GM19468 (cell line): ENCODE data around the gene OTOS.

Source experiments
- ATAC-seq: cut with Tn5 transposase; IDR thresholded peaks from one replicate; pipeline ENCODE4 v1.9.1; 2021; ENCODE audit warnings: mild to moderate bottlenecking, moderate library complexity, moderate number of reproducible peaks; ENCODE audit not compliant: unreplicated experiment; ENCODE audit errors: extremely low read depth

Gene OTOS

DNA sequence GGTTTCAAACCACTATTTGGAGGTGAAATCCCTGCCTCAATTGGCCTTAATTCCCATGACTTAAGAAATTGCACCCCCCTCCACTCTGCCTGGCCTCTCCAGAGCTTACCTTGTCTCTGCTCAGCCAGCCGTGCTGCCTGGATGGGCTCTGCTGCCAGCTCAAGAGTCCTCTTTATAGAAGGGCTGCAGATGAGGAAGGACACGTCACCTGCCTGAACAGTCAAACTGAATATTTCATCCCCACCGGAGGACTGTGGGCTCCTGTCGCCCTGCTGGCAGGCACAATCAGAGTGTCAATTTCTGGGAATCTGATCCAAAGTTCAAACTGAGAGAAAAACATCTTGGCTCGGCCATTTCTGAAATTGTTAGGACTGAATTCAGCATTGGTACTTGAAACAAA, at the start of gene OTOS:
Gene OTOS, minus strand, starts transcription at position 148 of the 400 bp plus-strand sequence. CDS start 332 bp downstream, outside the sequence.
- no peak for ATAC-seq

DNA sequence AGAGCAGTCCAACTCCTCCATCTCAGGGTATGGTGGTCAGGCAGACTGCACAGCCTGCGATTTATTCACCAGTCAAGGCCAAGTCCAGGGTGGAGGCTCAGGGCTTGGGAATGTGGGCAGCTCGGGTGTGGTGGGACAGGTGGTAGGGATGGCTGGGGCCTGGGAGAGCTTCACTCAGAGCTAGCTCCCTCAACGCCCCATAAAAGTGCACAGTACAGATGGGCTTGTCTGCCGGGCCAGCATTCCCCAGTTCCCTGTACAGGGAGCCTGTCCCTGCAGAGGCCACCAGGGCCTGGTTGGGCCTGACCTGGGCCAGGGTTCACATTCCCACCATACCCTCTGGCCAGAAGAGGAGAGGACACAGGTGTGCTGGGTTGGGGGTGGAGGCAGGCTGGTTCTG, 49.2 kb upstream of the OTOS start:
- ATAC-seq = no peak

- ATAC-seq = no peak
Measured at GRCh38 chr2:240187989-240188590, 47.6 kb upstream of the OTOS start.

- no peak for ATAC-seq
Measured at GRCh38 chr2:240186191-240186725, 45.8 kb upstream of the OTOS start.

GRCh38 chr2:240184656-240185055, 44.2 kb upstream of the OTOS start:
- ATAC-seq = no peak

DNA sequence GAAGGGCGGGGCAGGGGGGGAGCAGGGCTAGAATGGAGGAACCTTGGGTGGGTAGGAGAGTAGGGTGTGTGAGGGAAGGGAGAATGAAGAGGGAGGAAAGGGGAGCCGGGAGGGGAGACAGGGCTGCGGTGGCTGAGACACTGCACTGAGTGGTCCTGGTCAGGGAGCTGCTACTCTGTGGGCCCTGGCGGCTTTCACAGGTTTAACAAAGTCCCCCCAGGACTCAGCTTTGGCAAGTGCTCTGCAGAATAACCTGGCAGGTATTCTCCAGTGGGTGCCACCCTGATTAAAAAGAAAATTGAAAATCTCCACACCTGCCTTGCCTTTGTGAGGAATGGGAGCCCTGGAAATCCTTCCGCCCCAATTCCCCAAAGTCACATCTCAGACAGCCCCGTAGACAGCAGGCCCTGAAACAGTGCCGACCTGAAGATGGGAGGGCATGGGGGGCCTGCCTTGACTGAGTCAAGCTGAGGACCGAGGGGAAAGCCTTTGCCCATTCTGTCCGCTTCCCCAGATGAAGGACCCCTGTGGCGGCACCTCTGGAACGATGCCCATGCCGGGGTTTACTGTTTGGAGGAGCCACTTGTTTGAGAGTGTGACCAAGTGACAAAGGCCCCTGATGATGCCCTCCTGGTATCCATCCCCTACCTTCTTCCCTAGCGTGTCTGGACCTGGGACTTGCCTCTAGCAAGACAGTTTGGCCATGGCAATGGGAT, 43.6 kb upstream of the OTOS start:
- ATAC-seq = no peak

DNA sequence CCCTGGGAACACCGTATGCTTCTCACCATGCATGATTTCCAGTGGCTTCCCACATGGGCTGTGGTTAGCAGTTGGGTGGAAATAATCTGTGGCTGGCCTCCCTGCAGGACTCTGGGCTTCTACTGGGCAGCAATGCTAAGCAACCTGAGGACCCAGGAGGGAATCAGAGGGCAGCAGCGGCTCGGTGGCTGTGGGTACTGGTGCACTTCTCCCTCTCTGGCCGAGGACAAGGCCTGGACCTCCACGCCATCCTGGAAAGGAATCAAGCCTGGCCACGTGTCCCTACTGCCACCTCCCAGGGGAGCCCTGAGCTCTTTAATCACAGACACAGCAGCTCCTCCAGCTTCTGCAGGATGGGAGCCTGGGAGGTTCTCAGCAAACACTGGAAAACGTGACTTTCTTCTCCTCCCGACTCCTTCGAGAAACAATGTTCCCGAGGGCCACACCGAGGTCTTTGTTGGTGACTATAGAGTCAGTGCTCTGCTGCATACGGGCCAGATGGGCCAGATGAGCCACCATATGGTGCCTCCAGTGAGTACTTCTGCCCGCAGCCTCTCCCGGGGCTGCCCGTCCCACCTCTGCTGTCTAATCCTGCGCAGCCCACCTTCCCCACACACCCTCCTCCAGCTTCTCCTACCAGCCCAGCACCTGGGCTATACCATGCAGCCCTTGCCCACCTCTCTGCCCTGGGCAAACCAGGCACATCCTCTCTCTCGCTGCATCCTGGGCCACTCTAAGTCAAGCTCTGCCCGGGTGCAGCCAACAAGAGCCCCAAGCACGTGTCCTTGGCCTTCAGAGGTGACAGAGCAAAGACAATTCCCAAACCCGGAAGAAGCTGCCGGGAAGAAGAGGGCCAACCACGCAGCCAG, 42.8 kb upstream of the OTOS start:
- no peak for ATAC-seq

- ATAC-seq = no peak
Measured at GRCh38 chr2:240182476-240182875, 42.0 kb upstream of the OTOS start.

DNA sequence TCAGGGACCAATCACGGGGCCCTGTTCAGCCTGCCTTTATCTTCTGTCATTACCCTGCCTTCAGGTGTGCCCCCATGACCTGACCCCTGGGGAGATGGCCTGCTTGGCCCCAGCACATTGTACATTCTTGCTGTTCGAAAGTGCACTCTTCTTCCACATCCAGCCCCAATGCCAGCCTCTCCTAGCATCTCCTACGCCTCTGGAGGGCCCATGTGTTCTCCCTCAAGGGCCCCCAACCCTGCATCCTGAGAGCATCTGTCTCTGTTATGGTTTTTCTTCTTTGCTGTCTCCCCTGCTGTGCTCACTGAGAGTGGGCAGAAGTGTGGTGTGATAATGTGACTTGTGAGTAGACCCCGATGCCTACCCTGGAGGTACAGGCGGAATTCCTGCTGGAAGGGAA, 41.5 kb upstream of the OTOS start:
- no peak for ATAC-seq

DNA sequence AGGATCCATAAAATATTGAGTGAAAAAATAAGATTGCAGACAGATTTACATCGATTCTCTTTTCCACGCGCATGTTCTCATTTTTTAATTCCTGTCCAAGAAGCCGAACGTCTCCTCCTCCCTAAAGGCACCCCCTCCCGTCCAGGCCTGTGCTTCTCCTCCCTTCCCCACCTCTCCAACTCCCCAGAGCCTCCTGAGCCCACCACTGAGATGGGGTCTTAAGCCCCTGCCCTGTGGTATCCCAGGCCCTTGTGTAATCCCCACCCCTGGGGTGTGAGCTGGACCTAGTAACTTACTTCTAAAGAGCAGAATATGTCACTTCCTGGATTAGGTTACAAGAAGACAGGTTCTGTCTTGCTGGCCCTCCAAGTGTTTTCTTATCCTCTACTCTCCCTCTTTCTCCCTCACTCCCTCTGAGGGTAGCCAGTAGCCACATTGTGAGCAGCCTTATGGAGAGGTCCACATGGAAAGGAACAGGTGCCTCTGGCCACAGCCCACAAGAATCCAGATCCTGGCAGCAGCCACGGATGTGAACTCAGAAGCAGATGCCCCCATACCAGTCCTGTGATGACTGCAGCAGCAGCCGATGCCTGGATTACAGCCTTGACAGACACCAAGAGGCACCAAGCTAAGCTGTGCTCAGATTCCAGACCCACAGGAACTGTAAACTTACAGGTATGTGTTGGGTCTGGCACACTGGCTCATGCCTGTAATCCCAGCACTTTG, 39.6 kb upstream of the OTOS start:
- ATAC-seq = no peak

DNA sequence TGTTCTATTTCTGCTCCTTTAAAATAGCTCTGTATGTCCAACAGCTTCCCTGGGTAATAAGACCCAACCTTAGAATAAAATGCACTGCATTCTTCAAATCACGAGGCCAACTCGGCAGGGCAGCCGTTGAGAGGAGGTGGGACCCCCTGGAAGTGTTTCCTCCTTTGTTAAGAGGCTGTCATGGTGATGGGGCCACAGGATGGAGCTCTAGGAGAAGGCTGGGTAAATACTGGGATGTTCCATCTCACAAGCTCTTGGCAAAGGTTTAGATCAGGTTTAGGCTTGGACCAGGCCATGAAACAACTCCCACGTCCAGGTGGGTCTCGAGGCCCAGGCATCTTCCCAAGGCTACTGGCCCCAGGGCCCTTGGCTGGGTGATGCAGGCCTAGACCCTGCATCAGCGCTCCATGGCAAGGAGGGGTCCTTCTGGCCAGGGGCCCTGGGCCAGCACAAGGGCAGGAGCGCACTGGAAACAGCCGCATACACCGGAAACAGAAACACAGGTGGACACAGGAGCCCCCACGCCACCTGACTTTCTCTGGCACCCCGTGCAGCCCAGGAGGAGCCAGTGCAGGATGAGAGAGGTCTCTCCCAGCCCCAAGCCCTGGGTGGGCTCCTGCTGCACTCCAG, 38.8 kb upstream of the OTOS start:
- no peak for ATAC-seq

DNA sequence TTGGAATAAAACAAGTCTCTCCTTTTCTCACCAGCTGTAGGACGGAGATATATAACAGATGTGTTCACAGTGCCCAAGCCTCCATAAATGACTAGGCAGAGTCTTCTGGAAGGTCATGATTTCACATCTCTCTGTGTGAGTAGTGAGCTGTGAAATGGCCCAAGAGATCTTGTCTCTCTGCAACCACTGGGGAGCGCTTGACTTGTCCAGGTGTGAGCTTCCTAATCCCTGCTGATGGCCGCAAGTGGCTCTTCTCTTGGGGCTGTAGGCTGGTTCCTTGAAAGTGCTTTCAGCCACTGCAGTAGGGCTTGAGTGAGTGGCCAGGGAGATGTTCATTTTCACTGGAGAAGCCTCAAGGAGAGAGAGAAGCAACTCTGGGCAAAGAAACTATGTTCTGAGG, 38.1 kb upstream of the OTOS start:
- ATAC-seq = no peak

- no peak for ATAC-seq
Measured at GRCh38 chr2:240174496-240174895, 34.0 kb upstream of the OTOS start.

DNA sequence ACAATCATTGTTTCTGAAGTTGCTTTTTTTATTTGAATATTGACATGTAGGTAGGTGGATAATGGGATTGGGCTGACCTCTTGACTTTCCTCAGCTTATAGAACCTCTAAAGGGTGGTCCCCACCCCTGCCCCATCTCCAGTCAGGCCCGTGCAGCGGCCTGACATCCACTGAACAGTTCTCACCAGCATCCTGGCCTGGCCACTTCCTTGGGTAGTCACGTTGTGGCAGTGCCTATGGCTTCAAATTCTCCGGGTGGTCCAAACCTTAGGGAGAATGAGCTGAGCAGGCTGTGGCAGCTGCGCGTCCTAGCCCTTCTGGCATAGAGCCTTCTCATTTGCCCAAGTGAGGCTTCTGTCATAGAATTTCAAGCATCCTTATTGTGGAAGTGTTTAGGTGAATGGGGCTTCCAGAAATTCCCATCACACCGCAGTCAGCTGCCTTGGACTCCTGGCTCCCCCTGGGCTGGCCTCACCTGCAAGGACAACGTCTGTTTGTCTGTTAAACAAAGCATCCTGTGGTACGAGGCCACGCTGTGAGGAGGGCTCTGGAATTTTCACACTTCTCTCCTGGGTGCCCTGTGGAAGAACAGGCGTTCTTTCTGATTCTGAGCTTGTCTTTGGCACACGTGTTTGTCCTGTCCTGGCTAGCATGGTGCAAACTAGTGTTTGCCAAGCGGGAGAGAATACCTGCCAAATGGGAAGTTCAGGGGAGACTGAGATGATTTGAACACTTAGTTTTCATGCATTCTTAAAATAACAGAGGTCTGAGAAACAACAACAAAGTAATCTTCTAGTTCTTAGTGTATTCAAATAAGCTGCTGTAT, 31.8 kb upstream of the OTOS start:
- ATAC-seq = no peak

DNA sequence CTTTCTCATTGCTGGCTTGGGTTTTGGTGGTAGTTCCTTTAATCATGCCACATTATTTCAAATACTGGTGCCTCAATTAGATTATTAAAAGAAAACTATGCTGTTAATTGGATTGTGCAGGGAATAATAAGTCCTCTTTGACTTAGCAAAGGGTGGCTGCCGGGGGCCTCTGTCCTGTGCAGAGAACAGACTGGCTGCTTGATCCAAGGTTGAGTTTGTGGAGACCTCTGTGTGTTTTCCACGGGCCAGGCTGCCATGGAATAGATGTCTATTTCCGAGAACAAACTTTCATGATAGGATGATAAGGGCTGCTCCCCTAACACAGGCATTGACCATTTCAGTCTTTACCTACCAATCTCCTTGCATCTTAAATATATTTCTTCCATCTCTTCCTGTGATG, 30.4 kb upstream of the OTOS start:
- no peak for ATAC-seq

DNA sequence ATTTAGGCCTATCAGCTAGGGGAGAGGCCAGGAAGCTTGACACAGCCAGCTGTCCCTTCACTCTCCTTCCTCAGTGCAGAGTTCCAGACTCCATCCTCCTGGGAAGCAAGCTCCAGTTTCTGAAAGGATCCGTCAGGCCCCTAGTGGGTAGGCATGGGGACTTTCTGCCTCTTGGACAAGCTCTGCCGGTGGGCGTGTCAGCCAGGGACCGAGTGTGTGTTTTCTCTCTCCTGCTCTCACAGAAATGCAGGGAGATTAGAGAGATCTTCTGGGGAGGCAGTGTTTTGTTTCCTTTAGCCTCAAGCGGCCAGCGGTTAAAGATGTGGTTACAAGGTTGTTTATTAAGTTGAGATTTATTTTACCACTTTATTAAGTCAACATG, 29.9 kb upstream of the OTOS start:
- no peak for ATAC-seq

- no peak for ATAC-seq
Measured at GRCh38 chr2:240169486-240170353, 29.3 kb upstream of the OTOS start.
